GM21390 (cell line): ENCODE data around the gene MAP1S.
"Not testable (repeated sequence)": the region's sequence is repeated elsewhere in the genome, so short reads cannot be mapped to it uniquely, and the experiment has no call there.

Experiments used
- ATAC-seq: cut with Tn5 transposase; IDR thresholded peaks from one replicate; pipeline ENCODE4 v1.9.1; 2021; ENCODE audit not compliant: unreplicated experiment

Gene MAP1S

GRCh38 chr19:17755977-17756670, 36.8 kb downstream of the MAP1S start:
- ATAC-seq: no peak

DNA sequence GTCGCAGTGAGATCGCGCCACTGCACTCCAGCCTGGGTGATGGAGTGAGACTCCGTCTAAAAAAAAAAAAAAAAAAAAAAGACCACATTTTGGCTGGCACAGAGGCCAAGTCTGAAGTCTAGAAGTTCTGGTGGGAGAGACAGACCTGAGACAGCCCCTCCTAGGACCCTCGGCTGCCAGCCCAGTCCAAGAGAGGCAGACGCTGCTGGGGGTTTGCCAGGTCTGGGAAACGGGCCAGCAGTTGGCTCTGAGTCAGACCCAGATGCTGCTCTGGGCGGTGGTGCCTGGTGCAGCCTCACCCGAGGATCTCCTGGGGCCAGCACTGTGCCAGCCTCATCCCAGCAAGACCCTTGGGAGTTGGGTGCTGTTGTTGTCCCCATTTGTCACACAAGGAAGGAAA, 37.8 kb downstream of the MAP1S start:
- no peak for ATAC-seq

DNA sequence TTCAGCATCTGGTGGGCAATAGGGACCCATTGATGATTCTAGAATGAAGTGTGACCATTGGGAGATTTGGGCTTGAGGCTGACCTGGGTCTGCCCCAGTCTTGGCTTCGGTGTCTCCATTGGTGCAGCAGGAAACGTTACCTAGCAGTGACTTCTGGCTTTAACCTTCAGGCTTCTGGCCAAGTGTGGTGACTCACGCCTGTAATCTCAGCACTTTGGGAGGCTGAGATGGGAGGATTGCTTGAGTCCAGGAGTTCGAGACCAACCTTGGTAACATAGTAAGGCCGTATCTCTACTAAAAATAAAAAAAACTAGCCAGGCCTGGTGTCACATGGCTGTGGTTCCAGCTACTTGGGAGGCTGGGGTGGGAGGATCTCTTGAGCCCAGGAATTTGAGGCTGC, 39.2 kb downstream of the MAP1S start:
- ATAC-seq: no peak

GRCh38 chr19:17761148-17761547, 41.9 kb downstream of the MAP1S start:
- no peak for ATAC-seq

GRCh38 chr19:17762505-17763229, 43.4 kb downstream of the MAP1S start:
- no peak for ATAC-seq

GRCh38 chr19:17764348-17764747, 45.1 kb downstream of the MAP1S start:
- no peak for ATAC-seq

- ATAC-seq: no peak
Measured at GRCh38 chr19:17765069-17765618, 45.9 kb downstream of the MAP1S start.

- no peak for ATAC-seq
Measured at GRCh38 chr19:17766543-17767131, 47.4 kb downstream of the MAP1S start.

- no peak for ATAC-seq
Measured at GRCh38 chr19:17767559-17767958, 48.3 kb downstream of the MAP1S start.

- ATAC-seq: no peak
Measured at GRCh38 chr19:17770613-17771012, 51.3 kb downstream of the MAP1S start.

- no peak for ATAC-seq
Measured at GRCh38 chr19:17772172-17772571, 52.9 kb downstream of the MAP1S start.

DNA sequence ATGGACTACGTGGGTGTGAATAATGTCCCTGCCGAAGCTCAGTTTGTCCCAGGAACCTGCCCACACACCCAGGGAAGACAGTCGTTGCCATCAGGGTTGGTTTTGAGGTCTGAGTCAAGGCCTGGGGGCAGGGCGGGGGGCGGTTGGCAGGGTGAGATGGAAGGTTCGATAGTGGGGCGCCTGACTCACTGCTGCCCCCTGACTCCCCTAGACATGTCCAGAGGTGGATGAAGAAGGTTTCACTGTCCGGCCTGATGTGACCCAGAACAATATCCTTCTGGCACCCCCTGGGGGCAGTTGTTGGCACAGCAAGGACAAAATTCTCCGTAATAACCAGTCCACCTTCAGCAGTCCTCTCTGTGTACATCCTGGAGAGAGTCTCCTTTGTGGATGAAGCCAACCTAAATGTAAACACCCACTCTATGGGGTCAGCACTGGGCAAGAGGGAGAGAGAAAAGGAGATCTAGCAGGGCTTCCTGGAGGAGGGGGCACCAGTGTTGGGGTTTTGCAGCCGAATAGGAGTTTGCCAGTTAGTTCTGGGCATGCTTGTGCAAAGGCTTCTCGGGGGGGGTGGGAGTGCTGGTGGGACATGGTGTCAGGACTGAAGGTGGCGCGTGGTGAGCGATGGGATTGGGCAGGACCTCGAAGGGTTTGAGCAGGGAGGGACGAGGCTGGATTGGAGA, 56.1 kb downstream of the MAP1S start:
- no peak for ATAC-seq

GRCh38 chr19:17775991-17776803, 56.9 kb downstream of the MAP1S start:
- ATAC-seq: peak; percentile 57

- ATAC-seq: not testable (repeated sequence)
Measured at GRCh38 chr19:17777840-17778239, 58.6 kb downstream of the MAP1S start.

DNA sequence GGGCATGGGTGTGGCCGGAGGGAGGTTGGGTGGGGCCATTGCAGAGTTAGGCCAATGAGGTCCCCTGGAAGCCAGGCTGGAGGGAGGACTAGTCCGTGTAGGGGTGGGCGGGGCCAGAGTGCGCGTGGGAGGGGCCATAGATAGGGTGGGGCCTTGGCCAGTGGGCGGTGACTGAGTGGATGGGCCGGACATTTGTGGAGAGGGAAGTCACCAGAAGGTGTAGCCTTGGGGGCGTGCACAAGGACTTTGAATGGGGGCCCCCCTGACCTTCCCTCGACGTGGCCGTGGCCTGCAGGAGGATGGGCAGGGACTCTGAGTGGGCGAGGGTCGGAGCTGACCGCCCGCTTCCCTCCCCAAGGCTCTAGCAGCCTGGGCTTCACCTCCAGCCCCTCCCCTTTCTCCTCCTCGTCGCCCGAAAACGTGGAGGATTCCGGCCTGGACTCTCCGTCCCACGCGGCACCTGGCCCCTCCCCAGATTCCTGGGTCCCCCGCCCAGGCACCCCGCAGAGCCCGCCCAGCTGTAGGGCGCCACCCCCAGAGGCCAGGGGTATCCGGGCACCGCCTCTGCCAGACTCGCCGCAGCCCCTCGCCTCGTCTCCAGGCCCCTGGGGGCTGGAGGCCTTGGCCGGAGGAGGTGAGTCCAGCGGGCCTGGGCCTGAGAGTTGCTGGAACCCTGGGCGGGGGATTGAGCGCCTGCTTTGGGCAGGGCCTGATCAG, 59.1 kb downstream of the MAP1S start:
- no peak for ATAC-seq

GRCh38 chr19:17778968-17779929, 60.0 kb downstream of the MAP1S start:
- ATAC-seq: no peak

- ATAC-seq: no peak
Measured at GRCh38 chr19:17780781-17781180, 61.5 kb downstream of the MAP1S start.

DNA sequence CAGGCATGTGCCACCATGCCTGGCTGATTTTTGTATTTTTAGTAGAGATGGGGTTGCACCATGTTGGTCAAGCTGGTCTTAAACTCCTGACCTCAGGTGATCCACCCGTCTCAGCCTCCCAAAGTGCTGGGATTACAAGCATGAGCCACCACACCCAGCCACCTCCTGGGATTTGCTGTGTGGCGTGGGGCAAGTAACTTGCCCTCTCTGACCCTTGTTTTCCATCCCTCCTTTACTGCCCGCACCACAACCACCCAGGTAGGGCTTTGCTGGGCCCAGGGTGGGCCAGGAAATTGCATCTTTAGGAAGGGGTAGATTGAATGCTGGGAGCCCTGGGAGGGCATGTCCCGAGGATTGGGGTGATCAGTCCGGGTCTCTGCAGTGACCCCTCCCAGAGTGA, 64.4 kb downstream of the MAP1S start:
- ATAC-seq: not testable (repeated sequence)
